Activated CD4-positive, CD25-positive, alpha-beta regulatory T cell treated with anti-CD3 and anti-CD28 coated beads, Interleukin-2, amount 50 U/mL, for 16 hours (primary cell): ENCODE measurements around the gene ARHGAP27.
"Not testable (repeated sequence)": the region's sequence is repeated elsewhere in the genome, so short reads cannot be mapped to it uniquely, and the experiment has no call there.

Experiments
- DNase-seq: peaks from one replicate; pipeline ENCODE4 v3.0.0-alpha.2; 2020; ENCODE audit warnings: low read depth, low spot score

Gene ARHGAP27

GRCh38 chr17:45446872-45447625, 14.4 kb upstream of the ARHGAP27 start:
- DNase-seq = not testable (repeated sequence)

GRCh38 chr17:45445901-45446743, 13.5 kb upstream of the ARHGAP27 start:
- DNase-seq = not testable (repeated sequence)

- DNase-seq = not testable (repeated sequence)
Observed at GRCh38 chr17:45444856-45445820, 12.5 kb upstream of the ARHGAP27 start.

- DNase-seq = not testable (repeated sequence)
Observed at GRCh38 chr17:45444301-45444700, 11.6 kb upstream of the ARHGAP27 start.

GRCh38 chr17:45443371-45444260, 10.9 kb upstream of the ARHGAP27 start:
- DNase-seq = not testable (repeated sequence)

- DNase-seq = no peak
Observed at GRCh38 chr17:45441526-45442310, 9.0 kb upstream of the ARHGAP27 start.

- DNase-seq = not testable (repeated sequence)
Observed at GRCh38 chr17:45440839-45441515, 8.3 kb upstream of the ARHGAP27 start.

- DNase-seq = no peak
Observed at GRCh38 chr17:45440161-45440778, 7.6 kb upstream of the ARHGAP27 start.

GRCh38 chr17:45438931-45439610, 6.4 kb upstream of the ARHGAP27 start:
- DNase-seq = no peak

GRCh38 chr17:45437465-45438283, 5.0 kb upstream of the ARHGAP27 start:
- no peak for DNase-seq

GRCh38 chr17:45436625-45437464, 4.2 kb upstream of the ARHGAP27 start:
- DNase-seq = no peak

GRCh38 chr17:45436161-45436560, 3.5 kb upstream of the ARHGAP27 start:
- DNase-seq = no peak

GRCh38 chr17:45435481-45435880, 2.8 kb upstream of the ARHGAP27 start:
- no peak for DNase-seq

- no peak for DNase-seq
Observed at GRCh38 chr17:45433159-45433535, 477 bp upstream of the ARHGAP27 start.

- DNase-seq = peak; percentile 34
Observed at GRCh38 chr17:45431531-45432404, 902 bp downstream of the ARHGAP27 start.
